Measurements from ENCODE around the gene CCDC57. TPM values are rescaled to one million over a fixed set of nuclear protein-coding genes. Genes with fewer than 3 reads are reported as not detected.

The CCDC57 gene
- total RNA-seq, 1 donor from 2014 or later = 7.9 TPM

DNA sequence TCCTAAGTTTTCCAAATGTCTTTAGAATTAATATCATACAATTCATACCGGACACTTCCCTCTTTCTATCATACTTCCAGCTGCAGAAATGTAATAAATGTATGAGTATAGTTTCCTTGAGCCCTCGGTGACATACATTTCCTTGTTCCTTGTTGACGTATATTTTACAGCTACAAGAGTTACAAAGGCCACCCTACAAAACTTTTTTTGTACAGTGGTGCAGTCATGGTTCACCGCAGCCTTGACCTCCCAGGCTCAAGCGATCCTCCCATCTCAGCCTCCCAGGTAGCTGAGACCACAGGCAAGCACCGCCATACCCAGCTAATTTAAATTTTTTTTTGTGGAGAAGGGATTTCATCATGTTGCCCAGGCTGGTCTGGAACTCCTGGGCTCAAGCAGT, 139.8 kb downstream of the CCDC57 start:
- DNase-seq (ENCODE audit: missing footprints) = no peak
- ATAC-seq = no peak
- intact Hi-C loops (cut with DNase I) = no loop called here

DNA sequence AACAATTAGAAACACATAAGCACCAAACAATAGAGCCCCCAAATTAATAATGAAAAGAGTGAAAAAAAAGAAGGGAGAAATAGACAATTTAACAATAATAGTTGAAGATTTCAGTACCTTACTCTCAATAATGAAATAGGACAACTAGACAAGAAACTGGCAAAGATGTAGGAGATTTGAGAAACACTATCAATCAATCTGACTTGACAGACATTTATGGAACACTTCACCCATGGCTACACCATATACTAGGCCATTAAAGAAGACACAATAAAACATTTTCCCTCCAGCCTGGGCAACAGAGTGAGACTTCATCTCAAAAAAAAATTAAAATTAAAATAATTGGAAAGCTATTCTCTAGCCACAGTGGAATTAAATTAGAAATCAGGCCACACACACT, 142.0 kb downstream of the CCDC57 start:
- ATAC-seq (no peak), DNase-seq (ENCODE audit: missing footprints) (no peak)
- intact Hi-C loops (cut with DNase I) = no loop called here

DNA sequence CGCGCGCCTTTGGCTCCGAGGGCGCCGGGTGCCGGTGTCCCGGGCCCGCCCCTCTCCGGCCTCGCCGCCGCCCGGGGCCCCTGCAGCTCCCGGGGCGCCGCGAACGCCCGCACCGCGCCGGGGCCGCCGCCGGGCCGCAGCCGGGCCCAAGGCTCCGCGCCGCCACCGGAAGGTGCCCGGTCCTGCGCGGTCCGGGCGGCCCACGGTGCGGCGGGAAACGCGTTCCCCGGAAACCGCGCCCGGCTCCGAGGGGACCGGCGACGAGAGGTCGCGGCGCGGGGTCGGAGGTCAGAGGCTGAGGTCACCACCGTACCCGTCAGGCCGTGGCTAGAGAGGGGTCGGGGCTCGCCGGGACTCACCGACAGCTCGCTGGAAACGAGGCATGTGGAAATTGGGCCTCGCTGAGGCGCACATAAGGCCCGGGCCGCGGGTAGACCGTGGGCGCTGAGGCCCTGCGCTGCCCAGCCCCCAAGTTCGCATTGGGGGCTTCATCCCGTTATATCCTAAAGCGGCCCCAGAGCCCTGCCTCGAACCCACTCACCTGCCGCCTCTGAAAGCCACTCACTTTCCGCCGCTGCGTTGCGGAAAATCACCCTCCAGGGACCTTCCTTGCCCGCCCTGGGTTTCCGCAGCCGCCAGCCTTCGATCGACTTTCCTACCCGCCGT, 146.9 kb downstream of the CCDC57 start, which contains the start of gene DUS1L:
Gene DUS1L (minus strand): TSS at position 167 of the 666 bp plus-strand sequence. CDS start 745 bp downstream, outside the sequence.
- intact Hi-C loops (cut with DNase I) = no loop called here
- ATAC-seq (peak; percentile 88), DNase-seq (ENCODE audit: missing footprints) (peak; percentile 86)

DNA sequence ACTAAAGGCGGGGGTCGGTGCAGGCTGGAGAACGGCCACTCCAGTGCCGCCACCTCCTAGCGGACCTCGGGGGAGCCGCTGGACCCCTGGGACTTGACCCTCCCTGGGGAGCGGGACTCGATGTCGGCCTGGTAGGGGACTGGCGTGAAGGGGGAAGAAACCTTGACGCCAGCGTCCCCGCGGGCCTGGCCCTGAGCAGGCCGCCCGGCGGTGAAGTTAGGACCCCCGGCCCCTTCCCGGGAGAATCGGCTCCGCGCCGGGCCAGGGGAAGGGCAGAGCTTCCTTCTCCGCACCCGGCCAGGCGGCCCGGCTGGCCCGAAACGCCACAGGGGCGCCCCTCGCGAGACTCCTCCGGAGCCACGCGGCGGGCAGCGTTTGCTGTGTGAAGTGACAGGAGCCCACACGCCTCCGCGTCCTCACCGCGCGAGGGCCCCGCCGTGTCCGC, 147.4 kb downstream of the CCDC57 start:
- intact Hi-C loops (cut with DNase I) = no loop called here
- DNase-seq (ENCODE audit: missing footprints) (peak; percentile 62), ATAC-seq (no peak)

DNA sequence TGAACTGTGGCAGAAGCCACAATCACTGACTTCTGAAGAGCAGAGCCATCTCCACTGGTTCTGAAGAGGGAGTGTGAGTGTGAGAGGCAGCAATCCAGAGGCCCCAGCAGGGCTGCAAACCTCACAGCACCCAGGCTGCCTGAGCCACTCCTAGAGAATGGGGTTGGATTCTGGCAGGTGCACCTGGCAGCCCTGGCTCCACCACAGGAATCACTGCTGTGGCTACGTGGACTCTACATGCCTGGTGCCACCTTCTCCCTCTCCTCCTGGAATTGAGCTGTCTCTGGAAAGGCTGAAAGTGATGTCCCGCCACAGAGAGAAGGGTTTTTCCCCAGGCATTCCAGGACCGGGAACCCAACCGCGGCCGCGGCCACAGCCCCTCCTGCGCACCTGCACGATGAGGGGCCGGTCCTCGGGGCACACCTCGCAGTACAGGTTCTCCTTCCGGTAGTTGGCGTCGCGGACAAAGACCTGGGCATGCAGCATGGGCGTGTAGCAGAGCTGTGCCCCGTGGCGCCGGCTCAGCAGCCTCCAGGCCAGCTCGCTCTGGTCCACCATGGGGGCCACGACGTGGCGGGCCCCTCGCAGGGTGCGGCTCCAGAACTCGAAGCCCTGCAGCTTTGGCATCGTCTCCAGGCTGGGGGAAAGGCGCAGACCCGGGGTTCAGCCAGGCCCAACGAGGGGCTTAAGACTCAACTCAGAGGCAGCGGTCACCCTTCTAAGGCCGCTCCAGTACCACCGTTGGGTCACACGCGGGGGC, 148.0 kb downstream of the CCDC57 start:
- no peak for ATAC-seq
- peak; percentile 60 for DNase-seq (ENCODE audit: missing footprints)
- intact Hi-C loops (cut with DNase I) = no loop called here

DNA sequence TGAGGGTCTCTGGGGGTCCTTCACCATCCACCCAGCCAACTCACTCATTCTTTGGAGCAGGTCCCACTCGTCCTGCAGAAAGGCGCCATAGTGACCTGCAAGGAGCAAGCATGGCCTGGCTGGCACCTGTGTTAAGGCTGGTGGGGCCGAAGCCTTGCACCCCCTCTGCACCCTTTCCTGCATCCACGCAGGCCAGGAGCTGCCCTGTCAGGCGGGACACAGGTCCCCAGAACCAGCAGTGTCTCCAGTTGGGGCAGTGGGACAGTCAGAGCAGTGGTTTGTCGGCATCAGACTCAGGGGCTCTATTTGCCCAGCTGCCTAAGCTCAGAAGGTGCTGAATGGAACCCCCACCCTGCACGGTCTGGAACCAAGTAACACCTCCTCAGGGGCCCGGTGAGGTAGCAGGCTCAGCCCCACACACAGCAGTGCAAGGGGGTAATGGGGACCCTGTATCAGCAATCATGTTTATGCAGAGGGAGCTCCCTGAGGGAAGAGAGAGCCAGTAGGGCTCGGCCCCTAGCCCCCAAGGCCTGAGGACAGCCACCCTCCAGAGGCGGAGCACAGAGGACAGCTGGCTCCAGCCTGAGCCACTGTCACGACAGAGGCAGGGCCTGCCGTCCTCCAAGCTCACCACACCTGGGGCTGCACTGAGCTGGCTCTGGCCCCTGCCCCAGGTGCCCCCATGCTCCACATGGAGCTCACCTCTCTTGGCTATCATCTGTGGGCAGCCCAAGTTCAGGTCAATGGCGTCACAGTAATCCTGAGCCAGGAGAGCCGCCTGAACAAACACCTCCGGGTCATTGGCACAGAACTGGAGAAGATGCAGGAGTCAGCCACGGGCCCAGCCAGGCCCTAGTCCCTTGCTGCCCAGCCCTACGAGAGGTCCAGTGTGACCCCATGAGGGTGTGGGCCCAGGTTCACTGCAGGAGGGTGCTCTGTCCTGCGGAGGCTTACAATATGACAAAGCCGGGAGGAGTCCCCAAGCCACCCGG, 148.9 kb downstream of the CCDC57 start:
- DNase-seq (ENCODE audit: missing footprints) (peak; percentile 58), ATAC-seq (no peak)
- intact Hi-C loops (cut with DNase I) = no loop called here

DNA sequence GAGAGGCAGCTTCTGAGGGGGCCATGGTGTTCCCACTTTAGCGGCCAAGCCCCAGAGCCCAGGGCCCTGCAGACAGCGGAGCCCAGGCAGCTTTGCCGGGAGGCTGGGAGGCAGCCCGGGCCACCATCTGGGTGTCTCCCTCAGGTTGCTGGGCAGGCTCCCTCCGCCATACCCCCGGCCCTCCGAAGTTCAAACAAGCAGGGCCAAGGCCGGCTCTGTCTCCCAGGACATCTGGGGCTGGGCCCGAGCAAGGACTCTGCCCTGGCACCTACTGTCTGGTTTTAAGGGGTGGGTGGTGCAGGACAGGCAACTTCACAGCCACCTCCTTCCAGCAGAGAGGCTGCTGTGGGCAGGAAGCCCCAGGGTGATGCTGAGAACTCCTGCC, 149.7 kb downstream of the CCDC57 start:
- DNase-seq (ENCODE audit: missing footprints) (peak; percentile 61), ATAC-seq (no peak)
- intact Hi-C loops (cut with DNase I) = no loop called here

DNA sequence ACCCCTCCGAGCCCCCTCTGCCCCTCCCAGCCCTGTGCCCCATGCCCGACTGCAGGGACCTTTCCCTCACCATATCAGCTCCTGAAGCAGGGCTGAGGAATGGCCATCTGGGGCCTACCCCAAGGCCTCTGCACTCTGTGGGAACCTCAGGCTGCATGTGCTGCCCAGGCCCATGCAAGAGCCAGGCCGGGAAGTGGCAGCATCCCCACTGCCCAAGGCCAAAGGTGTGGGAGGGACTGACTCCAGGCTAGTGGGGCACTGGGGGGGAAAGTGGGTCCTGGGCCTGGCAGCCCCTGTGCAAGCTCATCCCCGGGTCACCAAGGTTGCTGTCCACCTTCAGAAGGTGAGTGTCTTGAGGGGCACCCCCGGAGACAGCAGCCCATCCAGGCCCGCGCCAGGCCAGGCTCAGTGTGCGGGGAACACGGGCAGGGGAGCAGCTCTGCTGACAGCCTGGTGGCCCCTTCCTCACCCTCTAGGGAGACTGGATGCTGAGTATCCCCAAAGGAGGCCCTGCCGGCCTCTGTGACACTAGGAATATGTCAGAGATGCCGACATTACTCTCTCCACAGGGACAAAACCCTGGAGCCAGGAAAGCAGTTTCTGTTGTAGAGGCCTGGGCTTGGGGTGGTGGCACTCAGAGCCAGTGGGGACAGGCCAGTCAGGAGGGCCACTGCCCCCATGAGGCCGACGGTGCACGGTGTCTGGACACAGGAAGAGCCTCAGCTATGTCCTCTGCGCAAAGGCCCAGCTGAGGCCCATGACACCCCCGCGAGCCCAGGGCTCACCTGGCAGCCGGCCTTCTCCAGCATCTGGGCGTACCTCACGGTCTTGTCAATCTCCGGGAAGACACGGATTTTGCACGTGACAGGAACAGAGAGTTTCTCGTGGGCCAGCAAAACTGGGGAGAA, 150.3 kb downstream of the CCDC57 start:
- ATAC-seq = no peak
- intact Hi-C loops (cut with DNase I) = no loop called here
- peak; percentile 37 for DNase-seq (ENCODE audit: missing footprints)

DNA sequence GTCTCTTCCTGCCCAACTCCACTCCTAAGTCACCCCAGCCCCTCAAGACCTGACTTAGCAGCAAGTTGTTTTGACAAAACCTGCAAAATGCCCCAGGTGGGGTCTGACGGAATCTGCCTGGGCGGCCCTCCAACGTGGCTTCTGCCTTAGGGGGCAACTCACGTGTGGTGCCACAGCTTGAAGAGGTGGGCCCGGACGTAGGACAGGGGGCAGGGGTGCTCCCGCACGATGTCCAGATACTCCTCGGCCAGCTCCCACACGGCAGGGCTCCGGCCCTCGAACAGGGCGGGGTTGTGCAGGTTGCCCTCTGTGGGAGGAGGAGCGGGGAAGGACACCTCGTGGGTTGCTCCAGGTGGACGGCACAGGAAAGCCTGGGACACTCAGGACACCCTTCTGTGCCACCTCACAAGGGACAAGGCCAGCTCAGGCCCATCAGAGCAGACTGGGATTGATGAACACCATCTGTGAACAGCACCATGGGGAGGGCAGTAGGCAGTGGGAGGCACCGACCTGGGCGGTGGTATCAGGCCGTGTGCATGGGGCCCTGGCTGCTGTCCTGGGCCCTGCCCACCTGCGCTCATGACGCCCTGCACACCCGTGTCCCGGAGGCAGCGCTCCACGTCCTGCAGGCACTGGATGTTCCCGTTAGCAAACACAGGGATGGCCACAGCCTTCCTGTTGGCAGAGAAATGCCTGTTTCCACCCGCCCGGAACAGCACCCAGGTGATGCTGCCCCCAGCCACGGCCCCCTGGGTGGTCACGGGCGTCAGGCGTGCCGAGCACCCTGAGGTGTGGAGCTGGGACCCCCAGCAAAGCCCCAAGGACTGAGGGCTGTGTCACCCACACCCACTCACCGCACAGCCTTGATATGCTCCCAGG, 151.4 kb downstream of the CCDC57 start:
- intact Hi-C loops (cut with DNase I) = no loop called here

DNA sequence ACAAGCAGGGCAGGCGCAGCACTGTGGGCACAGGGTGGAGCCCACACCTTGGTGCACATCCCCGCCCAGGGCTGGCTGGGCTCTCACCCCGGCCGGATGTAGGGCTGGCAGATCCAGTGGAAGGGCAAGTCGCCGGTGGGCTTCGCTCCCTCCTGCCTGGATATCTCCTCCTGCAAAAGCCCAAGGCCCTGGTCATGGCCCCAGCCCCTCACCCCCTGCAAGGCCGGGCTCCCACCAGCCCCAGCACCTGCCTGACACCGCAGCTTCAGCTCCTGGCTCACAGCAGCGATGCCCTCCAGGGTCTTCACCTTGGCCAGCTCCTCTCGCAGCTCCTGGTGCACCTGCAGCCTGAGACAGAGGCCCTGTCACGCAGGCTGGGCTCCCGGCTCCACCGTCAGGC, 152.0 kb downstream of the CCDC57 start:
- DNase-seq (ENCODE audit: missing footprints) = peak; percentile 30
- no peak for ATAC-seq
- intact Hi-C loops (cut with DNase I) = no loop called here

More for the DNA sequence above, 151.4 kb downstream of the CCDC57 start:
- no peak for ATAC-seq
- DNase-seq (ENCODE audit: missing footprints) = peak; percentile 55

DNA sequence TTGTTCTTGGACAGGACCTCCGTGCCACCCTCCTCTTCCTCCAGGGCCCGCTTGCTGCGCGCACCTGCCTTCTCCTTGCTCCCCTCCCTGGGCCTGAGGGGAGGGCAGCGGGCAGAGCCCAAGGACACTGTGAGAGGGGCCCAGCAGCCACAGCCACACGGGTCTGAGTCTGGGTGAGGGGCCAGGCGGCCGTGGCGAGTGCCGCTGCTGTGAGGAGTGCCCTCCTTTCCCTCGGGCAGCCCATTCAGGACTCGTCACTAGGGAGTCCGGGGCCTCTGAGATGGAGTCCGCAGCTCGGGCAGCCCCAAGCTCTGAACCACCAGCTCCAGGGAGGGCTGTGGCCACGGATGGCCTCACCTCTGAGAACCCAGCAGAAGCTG, 152.7 kb downstream of the CCDC57 start:
- intact Hi-C loops (cut with DNase I) = no loop called here
- no peak for DNase-seq (ENCODE audit: missing footprints)
- ATAC-seq = no peak

DNA sequence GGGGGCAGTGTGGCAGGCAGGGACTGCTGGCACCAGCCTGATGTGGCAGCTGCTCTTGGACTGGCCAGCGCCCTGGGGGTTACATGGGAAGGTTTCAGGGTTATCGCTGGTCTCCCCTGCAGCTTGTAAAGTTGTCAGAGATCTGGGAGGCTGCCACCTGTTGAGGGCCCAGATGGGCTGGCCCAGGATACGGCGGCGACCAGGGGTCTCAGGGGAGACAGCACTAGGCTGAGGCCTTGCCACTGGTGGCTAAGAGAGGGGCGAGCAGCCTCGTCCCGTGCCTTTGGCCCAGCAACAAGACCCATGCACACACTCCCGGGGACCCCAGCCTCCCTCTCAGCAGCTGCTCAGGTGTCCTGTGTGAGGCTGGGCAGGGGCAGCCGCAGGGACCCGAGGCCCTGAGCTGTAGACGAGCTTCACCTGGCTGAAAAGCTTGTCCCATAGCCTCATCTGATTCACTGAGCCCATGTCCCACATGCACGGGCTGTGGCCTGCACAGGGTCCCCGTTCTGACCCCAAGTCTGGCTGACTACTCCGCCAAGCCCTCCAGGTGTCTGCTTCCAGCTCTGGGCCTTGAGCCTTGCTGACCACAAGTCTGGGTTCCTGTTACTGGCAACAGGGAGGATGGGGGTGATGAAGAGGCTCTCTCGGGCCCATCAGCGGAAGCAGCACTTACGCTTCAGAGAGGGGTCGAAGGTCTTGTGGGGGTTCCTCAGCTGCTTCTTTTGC, 153.2 kb downstream of the CCDC57 start:
- no peak for ATAC-seq
- intact Hi-C loops (cut with DNase I) = no loop called here

DNA sequence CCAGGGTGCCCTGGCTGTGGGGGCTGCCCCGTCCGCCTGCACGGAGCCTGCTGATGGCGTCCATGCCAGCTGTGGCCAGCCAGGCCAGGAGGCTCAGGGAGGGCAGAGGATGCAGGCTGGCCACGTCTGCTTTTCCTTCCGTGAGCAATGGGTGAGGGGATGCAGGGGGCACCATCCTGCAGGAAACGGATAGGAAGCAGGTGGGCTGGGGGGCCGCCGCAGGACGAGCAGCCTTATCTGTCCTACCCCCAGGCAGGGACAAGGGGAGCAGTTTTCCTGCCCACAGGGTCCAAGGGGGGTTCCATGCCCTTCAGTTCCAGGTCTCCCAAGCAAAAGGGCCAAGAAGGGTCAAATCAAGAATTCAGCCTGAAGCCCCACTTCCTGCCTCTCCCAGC, 153.8 kb downstream of the CCDC57 start:
- DNase-seq (ENCODE audit: missing footprints) (peak; percentile 39), ATAC-seq (no peak)
- intact Hi-C loops (cut with DNase I) = no loop called here

More for the DNA sequence above, 153.2 kb downstream of the CCDC57 start:
- DNase-seq (ENCODE audit: missing footprints) = peak; percentile 48

DNA sequence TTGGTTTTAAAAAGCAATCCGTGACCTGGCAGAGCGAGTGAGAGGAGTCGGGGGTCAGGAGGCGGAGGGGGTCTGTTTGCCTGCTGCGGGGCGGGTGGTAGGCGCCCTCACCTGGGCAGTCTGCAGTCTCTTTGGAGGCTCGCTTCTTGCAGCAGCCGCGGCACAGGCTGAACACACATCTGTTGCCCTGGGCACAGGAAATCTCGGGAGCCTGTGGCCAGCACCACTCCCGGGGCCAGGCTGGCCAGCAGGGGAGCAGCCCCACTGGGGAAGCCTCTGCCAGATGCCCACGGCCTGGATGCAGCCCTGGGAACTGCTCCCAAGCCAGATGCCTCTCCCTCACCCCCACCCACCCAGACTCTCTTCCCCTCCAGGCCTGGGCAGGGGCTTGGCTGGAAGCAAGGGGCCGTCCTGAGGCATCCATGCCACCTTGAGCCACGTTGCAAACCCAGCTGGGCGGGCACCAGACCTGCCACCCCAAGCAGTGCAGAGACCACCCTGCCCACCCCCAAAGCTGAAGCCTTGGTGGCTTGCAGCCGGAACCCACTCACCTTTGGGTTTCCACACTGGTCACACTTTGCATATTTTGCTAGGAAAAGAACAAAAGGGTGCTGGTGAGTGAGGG, 154.3 kb downstream of the CCDC57 start:
- DNase-seq (ENCODE audit: missing footprints) (peak; percentile 14), ATAC-seq (no peak)
- intact Hi-C loops (cut with DNase I) = no loop called here

DNA sequence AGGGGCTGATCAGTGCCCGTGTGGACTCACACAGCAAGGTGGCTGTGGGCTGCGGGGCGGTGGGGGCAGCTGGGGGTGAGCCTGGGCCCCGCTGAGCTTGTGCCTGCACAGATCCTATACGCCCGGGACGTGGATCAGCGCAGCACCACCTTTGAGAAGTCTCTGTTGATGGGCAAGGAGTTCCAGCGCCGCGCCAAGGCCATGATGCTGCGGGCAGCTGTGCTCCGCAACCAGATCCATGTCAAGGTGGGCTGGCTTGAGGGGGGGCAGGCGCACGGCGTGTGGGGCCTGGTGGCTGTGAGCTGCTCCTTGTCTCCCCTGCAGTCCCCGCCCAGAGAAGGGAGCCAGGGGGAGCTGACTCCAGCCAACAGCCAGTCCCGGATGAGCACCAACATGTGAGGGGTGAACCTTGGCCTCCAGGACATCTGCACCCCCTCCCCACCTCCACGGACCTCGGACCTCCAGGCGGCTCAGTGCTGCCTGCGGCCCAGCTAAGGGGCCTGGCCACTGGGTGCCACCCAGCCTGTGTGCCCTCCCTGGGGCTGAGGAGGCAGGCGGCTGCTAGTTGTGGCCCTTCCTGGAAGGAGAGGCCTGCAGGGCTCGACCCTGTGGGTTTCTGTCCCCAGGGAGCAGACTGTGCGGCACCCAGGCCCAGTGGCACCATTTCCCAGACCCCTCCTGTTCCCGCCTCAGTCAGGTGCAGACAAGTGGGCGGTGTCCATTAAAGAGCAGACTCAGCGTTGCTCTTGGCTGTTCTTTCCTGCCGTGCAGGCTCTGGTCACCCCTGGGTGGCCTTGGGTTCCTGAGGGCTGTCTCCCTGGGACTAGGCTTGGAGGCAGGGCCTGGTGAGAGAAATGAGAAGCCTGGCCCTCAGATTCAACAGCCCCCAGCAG, 155.7 kb downstream of the CCDC57 start:
- DNase-seq (ENCODE audit: missing footprints) (peak; percentile 40), ATAC-seq (no peak)
- intact Hi-C loops (cut with DNase I) = no loop called here

All from Right ventricle myocardium inferior (tissue), 1 donor.